ENCODE results near the gene KBTBD2. TPM values are rescaled to one million over a fixed set of nuclear protein-coding genes. Genes with fewer than 3 reads are reported as not detected.
"Not testable (repeated sequence)": the region's sequence is repeated elsewhere in the genome, so short reads cannot be mapped to it uniquely, and the experiment has no call there.

The KBTBD2 gene
- total RNA-seq, 2 donors from 2014 or later, result 41.8 to 52.9 TPM

- 96% methylated on average over 2 of the region's 2 CpGs; no CpG with 5 or more reads in 1 of the 2 experiments for whole genome bisulfite sequencing, 2 experiments (ENCODE audit: insufficient coverage in 1 of 2, insufficient read length in 1 of 2)
- DNase-seq, result no peak
- no peak overlapping the region for H3K27ac Mint-ChIP-seq
Measured at GRCh38 chr7:32881074-32881982, 10.2 kb downstream of the KBTBD2 start.

GRCh38 chr7:32879460-32879859 is 12.1 kb downstream of the KBTBD2 start:
- Histone ChIP-seq H3K27me3 (ENCODE audit: control insufficient read depth, insufficient read depth, low read length, poor library complexity, severe bottlenecking) (no peaks in the 10 kb centered on the region), H3K9me3 (ENCODE audit: control insufficient read depth, low read length) (no peaks in the 10 kb centered on the region), H3K4me3 (ENCODE audit: low read length) (no peak overlapping the region), H3K27ac (ENCODE audit: low read depth, low read length) (no peak overlapping the region), H3K4me1 (ENCODE audit: control insufficient read depth, insufficient read depth, low read length) (peaks cover 3% of the 10 kb centered on the region), H3K36me3 (ENCODE audit: control insufficient read depth, insufficient read depth, low read length) (peaks cover 42% of the 10 kb centered on the region), H3K9ac (ENCODE audit: extremely low read depth, low read length, poor library complexity, severe bottlenecking) (no peak overlapping the region)
- Mint-ChIP-seq H3K4me3 (no peak overlapping the region), H3K9me3 (no peaks in the 10 kb centered on the region), H3K4me1 (peaks cover 8% of the 10 kb centered on the region), H3K27ac (peak overlapping the region; percentile 11), H3K36me3 (ENCODE audit: low read depth) (peaks cover 29% of the 10 kb centered on the region), H3K27me3 (ENCODE audit: insufficient read depth) (no peaks in the 10 kb centered on the region)
- no peak for DNase-seq
- WGBS, 2 experiments (ENCODE audit: insufficient coverage in 1 of 2, insufficient read length in 1 of 2), result 97 to 100% methylated on average over 2 of the region's 2 CpGs
- no peak for TF ChIP-seq CTCF (conservative IDR thresholded peaks at IDR 0.05)

More at GRCh38 chr7:32881074-32881982, 10.2 kb downstream of the KBTBD2 start:
- H3K4me3 ChIP-seq (ENCODE audit: low read length), result no peak overlapping the region
- no peak for TF ChIP-seq CTCF (conservative IDR thresholded peaks at IDR 0.05)
- H3K27me3 ChIP-seq (ENCODE audit: control insufficient read depth, insufficient read depth, low read length, poor library complexity, severe bottlenecking), result no peaks in the 10 kb centered on the region
- H3K27me3 Mint-ChIP-seq (ENCODE audit: insufficient read depth), result no peaks in the 10 kb centered on the region
- H3K4me3 Mint-ChIP-seq, result no peak overlapping the region
- peaks cover 3% of the 10 kb centered on the region for H3K4me1 ChIP-seq (ENCODE audit: control insufficient read depth, insufficient read depth, low read length)
- no peaks in the 10 kb centered on the region for H3K9me3 ChIP-seq (ENCODE audit: control insufficient read depth, low read length)
- H3K36me3 Mint-ChIP-seq (ENCODE audit: low read depth), result peaks cover 20% of the 10 kb centered on the region
- H3K36me3 ChIP-seq (ENCODE audit: control insufficient read depth, insufficient read depth, low read length), result peaks cover 25% of the 10 kb centered on the region
- H3K4me1 Mint-ChIP-seq, result peaks cover 11% of the 10 kb centered on the region
- no peak overlapping the region for H3K9ac ChIP-seq (ENCODE audit: extremely low read depth, low read length, poor library complexity, severe bottlenecking)
- H3K27ac ChIP-seq (ENCODE audit: low read depth, low read length), result no peak overlapping the region
- no peaks in the 10 kb centered on the region for H3K9me3 Mint-ChIP-seq

GRCh38 chr7:32878023-32878422 is 13.5 kb downstream of the KBTBD2 start:
- not testable (repeated sequence) for H3K4me3 ChIP-seq (ENCODE audit: low read length); H3K9me3 ChIP-seq (ENCODE audit: control insufficient read depth, low read length); H3K9me3 Mint-ChIP-seq; DNase-seq; H3K27ac Mint-ChIP-seq; H3K27me3 Mint-ChIP-seq (ENCODE audit: insufficient read depth); H3K4me3 Mint-ChIP-seq; H3K27ac ChIP-seq (ENCODE audit: low read depth, low read length); H3K9ac ChIP-seq (ENCODE audit: extremely low read depth, low read length, poor library complexity, severe bottlenecking); H3K4me1 Mint-ChIP-seq; H3K4me1 ChIP-seq (ENCODE audit: control insufficient read depth, insufficient read depth, low read length); H3K27me3 ChIP-seq (ENCODE audit: control insufficient read depth, insufficient read depth, low read length, poor library complexity, severe bottlenecking)
- WGBS, 2 experiments (ENCODE audit: insufficient coverage in 1 of 2, insufficient read length in 1 of 2), result 91 to 92% methylated on average over 8 of the region's 8 CpGs
- peaks cover 53% of the 10 kb centered on the region for H3K36me3 ChIP-seq (ENCODE audit: control insufficient read depth, insufficient read depth, low read length)
- peaks cover 38% of the 10 kb centered on the region for H3K36me3 Mint-ChIP-seq (ENCODE audit: low read depth)

Data from endodermal cell (in vitro differentiated cells).